ENCODE data around the gene ZNF865.
A peak's percentile ranks its signal among the peaks of the same experiment; 100 is the strongest.
"Not testable (repeated sequence)": the region's sequence is repeated elsewhere in the genome, so short reads cannot be mapped to it uniquely, and the experiment has no call there.

ZNF865 gene

GRCh38 chr19:55605637-55606470 is at the start of gene ZNF865:
Gene ZNF865, plus strand, starts transcription at chr19:55605647. Its CDS starts 7,972 bp downstream, at chr19:55613619.
- peak; percentile 77 for DNase-seq (ENCODE audit: low read depth)

- DNase-seq (ENCODE audit: low read depth): no peak
These were observed 45.8 kb upstream of the ZNF865 start for GRCh38 chr19:55559684-55560083.

- no peak for DNase-seq (ENCODE audit: low read depth)
These were observed 42.2 kb upstream of the ZNF865 start for GRCh38 chr19:55563261-55563690.

DNA sequence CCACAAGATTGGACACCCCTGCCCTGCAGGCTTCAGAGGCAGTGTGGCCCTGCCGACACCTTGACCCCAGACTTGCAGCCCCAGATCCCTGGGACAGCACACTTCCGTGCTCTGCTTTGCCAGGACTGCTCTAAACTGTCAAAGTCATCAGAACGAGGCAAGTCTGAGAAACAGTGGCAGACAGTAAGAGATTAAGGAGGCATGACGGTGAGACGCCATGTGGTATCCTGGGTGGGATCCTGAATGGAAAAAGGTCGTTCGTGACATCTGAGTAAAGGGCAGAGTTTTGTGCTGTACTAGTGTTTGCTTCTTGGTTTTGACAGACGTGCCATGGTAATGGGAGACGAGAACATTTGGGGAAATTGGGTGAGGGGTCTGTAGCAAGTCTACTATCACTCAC is 38.6 kb upstream of the ZNF865 start:
- DNase-seq (ENCODE audit: low read depth): no peak

GRCh38 chr19:55567708-55568328 is 37.6 kb upstream of the ZNF865 start:
- DNase-seq (ENCODE audit: low read depth): no peak

DNA sequence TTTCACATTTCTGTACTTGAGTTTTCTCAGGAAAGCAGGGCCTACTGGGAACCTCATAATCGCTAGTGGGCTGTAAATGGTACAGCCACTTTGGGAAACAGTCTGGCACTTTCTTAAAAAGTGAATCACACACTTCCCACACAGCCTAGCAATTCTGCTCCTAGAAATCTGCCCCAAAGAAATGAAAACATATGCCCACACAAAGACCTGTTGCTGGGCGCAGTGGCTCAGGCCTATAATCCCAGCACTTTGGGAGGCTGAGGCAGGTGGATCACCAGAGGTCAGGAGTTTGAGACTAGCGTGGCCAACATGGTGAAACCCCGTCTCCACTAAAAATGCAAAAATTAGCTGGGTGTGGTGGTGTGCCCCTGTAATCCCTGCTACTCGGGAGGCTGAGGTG is 36.0 kb upstream of the ZNF865 start:
- DNase-seq (ENCODE audit: low read depth): not testable (repeated sequence)

- DNase-seq (ENCODE audit: low read depth): not testable (repeated sequence)
These were observed 31.5 kb upstream of the ZNF865 start for GRCh38 chr19:55573929-55574328.

GRCh38 chr19:55576746-55577145 is 28.7 kb upstream of the ZNF865 start:
- DNase-seq (ENCODE audit: low read depth): no peak

DNA sequence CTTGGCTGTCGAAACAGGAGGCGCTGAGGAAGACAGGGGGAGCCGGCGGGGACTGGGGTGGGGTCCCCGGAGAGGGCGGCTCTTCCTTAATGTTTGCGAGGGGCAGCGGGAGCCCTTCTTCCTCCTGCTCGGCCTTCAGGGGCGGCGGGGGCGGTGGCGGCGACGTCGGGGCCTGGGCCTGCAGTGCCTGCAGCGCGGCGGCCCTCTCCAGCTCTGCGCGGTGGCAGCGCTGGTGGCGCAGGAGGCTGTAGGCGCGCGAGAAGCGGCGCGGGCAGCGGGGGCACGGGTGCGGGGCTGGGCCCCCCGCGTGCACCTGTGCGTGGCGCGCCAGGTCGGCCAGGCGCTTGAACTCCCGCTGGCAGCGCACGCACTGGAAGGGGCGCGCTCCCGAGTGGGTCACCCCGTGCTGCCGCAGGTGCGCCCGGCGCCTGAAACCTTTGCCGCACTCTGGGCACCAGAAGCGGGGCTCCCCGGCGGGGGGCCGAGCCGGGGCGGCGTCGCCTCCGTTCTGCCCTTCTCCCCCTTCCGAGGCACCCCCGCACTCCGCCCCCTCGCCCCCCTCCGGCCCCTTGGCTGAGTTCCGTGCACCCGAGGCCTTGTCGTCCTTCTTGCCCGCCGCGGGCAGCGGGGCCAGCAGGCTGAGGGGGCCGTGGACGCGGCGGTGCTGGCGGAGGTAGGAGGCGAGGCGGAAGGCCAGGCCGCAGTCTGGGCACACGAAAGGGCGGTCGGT is 27.3 kb upstream of the ZNF865 start:
- DNase-seq (ENCODE audit: low read depth): no peak

- no peak for DNase-seq (ENCODE audit: low read depth)
These were observed 26.4 kb upstream of the ZNF865 start for GRCh38 chr19:55578761-55579747.

- DNase-seq (ENCODE audit: low read depth): no peak
These were observed 25.5 kb upstream of the ZNF865 start for GRCh38 chr19:55579766-55580621.

DNA sequence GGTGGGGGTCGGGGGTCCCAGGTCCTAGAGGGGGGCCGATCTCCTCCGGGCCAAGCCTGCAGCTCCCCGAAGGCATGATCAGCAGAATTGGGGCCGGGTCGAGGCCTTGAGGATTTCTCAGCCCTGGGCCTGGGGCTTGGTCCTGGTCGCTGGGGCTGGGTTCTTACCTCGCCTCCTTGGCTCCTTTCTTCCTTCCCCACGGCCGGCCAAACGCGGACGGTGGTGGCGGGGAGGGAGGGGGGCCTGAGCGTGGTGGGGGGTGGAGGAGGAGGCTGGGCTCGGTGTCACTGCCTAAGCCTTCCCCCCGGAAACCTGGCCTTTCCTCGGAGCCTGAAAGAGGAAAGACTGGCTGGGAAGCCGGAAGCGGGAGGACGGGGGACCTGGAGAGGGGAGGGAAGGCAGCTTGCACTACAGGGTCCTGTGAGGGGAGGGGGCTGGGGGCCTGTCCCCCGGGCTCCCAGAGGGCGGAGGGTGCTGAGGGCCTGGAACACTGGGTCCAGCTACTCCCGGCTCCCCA is 24.8 kb upstream of the ZNF865 start, which contains the start of gene ZNF579:
ZNF579 (minus strand) TSS at position 221 of the 517 bp plus-strand sequence. CDS start 1,209 bp downstream, outside the sequence.
- peak; percentile 85 for DNase-seq (ENCODE audit: low read depth)

GRCh38 chr19:55581145-55581822 is 24.2 kb upstream of the ZNF865 start:
- DNase-seq (ENCODE audit: low read depth): no peak

- DNase-seq (ENCODE audit: low read depth): no peak
These were observed 23.6 kb upstream of the ZNF865 start for GRCh38 chr19:55581823-55582223.

DNA sequence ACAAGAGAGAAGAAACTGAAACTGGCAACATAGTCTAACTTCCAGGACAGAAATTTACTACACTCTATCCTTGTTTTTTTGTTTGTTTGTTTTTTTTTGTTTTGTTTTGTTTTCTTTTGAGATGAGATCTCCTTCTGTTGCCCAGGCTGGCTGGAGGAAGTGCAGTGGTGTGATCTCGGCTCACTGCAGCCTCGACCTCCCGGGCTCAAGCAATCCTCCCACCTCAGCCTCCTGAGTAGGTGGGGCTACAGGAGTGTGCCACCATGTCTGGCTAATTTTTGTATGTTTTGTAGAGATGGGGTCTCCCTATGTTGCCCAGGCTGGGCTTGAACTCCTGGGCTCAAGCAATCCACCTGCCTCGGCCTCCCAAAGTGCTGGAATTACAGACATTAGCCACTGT is 23.2 kb upstream of the ZNF865 start:
- DNase-seq (ENCODE audit: low read depth): not testable (repeated sequence)

- not testable (repeated sequence) for DNase-seq (ENCODE audit: low read depth)
These were observed 21.6 kb upstream of the ZNF865 start for GRCh38 chr19:55583897-55584296.

- no peak for DNase-seq (ENCODE audit: low read depth)
These were observed 20.6 kb upstream of the ZNF865 start for GRCh38 chr19:55584871-55585270.

DNA sequence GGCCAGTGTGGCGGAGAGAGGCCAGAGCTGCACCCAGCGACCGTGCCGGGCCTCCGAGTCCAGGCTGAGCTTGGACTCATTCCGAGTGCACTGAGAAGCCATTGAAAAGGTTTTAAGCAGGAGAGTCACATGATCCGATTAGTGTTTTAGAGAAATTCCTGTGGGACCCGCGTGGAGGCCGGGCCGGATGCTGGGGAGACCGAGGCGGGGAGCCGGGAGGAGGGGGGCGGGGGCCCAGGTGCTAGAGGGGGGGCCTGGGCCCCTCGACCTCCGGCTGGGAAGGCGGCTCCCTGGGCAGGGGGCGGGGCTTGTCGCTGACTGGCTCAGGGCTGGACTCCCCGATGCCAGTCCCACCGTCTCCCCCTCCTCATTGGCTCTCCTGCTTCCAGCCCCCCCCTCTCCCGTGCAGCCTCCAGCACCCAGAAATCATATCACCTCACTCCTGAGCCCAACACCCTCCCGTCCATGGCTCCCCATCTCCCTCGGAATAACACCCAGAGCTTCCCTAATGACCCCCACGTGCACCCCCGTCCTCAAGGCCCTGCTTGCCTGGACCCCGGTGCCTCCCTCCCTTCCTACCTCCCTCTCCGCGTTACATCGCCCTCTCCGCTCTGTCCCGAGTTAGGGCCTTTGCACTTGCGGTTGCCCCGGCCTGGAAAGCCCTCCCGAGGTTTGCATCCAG is 19.6 kb upstream of the ZNF865 start:
- DNase-seq (ENCODE audit: low read depth): no peak
